NCI-H1105 (cell line): Measurements from ENCODE around the gene TCF7L2.
A peak's percentile ranks its signal among the peaks of the same experiment; 100 is the strongest.

Source experiments
- DNase-seq: peaks from one replicate; lab custom pipeline; 2025; lab: John Stamatoyannopoulos, UW

Gene TCF7L2

GRCh38 chr10:113148071-113148825 is 198.2 kb downstream of the TCF7L2 start:
- DNase-seq: no peak

- DNase-seq: no peak
These were observed 198.9 kb downstream of the TCF7L2 start for GRCh38 chr10:113148901-113149300.

- no peak for DNase-seq
These were observed 199.6 kb downstream of the TCF7L2 start for GRCh38 chr10:113149626-113150025.

- no peak for DNase-seq
These were observed 201.2 kb downstream of the TCF7L2 start for GRCh38 chr10:113151190-113151666.

- no peak for DNase-seq
These were observed 203.6 kb downstream of the TCF7L2 start for GRCh38 chr10:113153493-113154102.

GRCh38 chr10:113157441-113157840 is 207.4 kb downstream of the TCF7L2 start:
- DNase-seq: no peak

- DNase-seq: no peak
These were observed 208.1 kb downstream of the TCF7L2 start for GRCh38 chr10:113158183-113158582.

- DNase-seq: no peak
These were observed 209.5 kb downstream of the TCF7L2 start for GRCh38 chr10:113159563-113159962.

GRCh38 chr10:113160641-113161040 is 210.6 kb downstream of the TCF7L2 start:
- DNase-seq: no peak

- no peak for DNase-seq
These were observed 211.0 kb downstream of the TCF7L2 start for GRCh38 chr10:113161066-113161465.

GRCh38 chr10:113162960-113163359 is 212.9 kb downstream of the TCF7L2 start:
- no peak for DNase-seq

GRCh38 chr10:113165673-113166072 is 215.6 kb downstream of the TCF7L2 start:
- no peak for DNase-seq

- DNase-seq: no peak
These were observed 217.7 kb downstream of the TCF7L2 start for GRCh38 chr10:113167702-113168101.

- no peak for DNase-seq
These were observed 218.5 kb downstream of the TCF7L2 start for GRCh38 chr10:113168584-113168983.

GRCh38 chr10:113169111-113169510 is 219.1 kb downstream of the TCF7L2 start:
- DNase-seq: no peak

GRCh38 chr10:113169853-113170460 is 219.9 kb downstream of the TCF7L2 start:
- no peak for DNase-seq

GRCh38 chr10:113171662-113172061 is 221.6 kb downstream of the TCF7L2 start:
- no peak for DNase-seq

- DNase-seq: no peak
These were observed 225.1 kb downstream of the TCF7L2 start for GRCh38 chr10:113175176-113175575.

GRCh38 chr10:113175756-113176651 is 226.0 kb downstream of the TCF7L2 start:
- no peak for DNase-seq

GRCh38 chr10:113176652-113177155 is 226.7 kb downstream of the TCF7L2 start:
- DNase-seq: no peak

GRCh38 chr10:113177156-113177935 is 227.3 kb downstream of the TCF7L2 start:
- peak; percentile 26 for DNase-seq
